K562 (cell line): ENCODE measurements around the gene TMEM19. TPM values are rescaled to one million over a fixed set of nuclear protein-coding genes. Genes with fewer than 3 reads are reported as not detected.

Source experiments
- BACH1 ChIP-seq: fragments of 200-800 bp; sonication (Bioruptor generic); IDR thresholded peaks from 2 replicates; pipeline ENCODE4 v1.6.1; 2016; ENCODE audit warnings: missing genetic modification characterization, missing compliant biosample characterization
- CEBPG ChIP-seq, 3 experiments: fragments of 200-800 bp in 1 of 3; sonication (Bioruptor generic) in 1 of 3; sonication (generic) in 1 of 3; formaldehyde crosslinking in 1 of 3; IDR thresholded peaks in 2 of 3; conservative IDR thresholded peaks in 1 of 3; 2 replicates each; pipeline versions ENCODE4 v1.6.1 to v1.8.0; 2016 to 2022; ENCODE audit warnings: missing compliant biosample characterization in 2 of 3, missing genetic modification characterization in 2 of 3, mild to moderate bottlenecking in 1 of 3, missing genetic modification reagents in 1 of 3
- E2F8 ChIP-seq: fragments of 450-650 bp; IDR thresholded peaks from 2 replicates; pipeline ENCODE4 v1.7.1; 2018; ENCODE audit warnings: mild to moderate bottlenecking, low read depth; ENCODE audit not compliant: partially characterized antibody
- EHMT2 ChIP-seq: fragments of 450-650 bp; IDR thresholded peaks from 2 replicates; pipeline ENCODE4 v1.6.1; 2018; ENCODE audit warnings: antibody characterized with exemption
- ESRRA ChIP-seq: fragments of 450-650 bp; IDR thresholded peaks from 2 replicates; pipeline ENCODE4 v1.6.1; 2014; ENCODE audit warnings: low read depth, mild to moderate bottlenecking, moderate library complexity, borderline replicate concordance
- KHSRP ChIP-seq: fragments of 450-650 bp; IDR thresholded peaks from 2 replicates; pipeline ENCODE4 v1.6.1; 2017
- KLF10 ChIP-seq: fragments of 250-450 bp; sonication (Bioruptor Pico); IDR thresholded peaks from 2 replicates; pipeline ENCODE4 v1.6.1; 2021; ENCODE audit warnings: matching md5 sums
- MEF2A ChIP-seq: IDR thresholded peaks from 2 replicates; pipeline ENCODE4 v1.6.1; 2011; ENCODE audit warnings: low read depth, mild to moderate bottlenecking, low read length, moderate library complexity; ENCODE audit not compliant: control insufficient read depth
- NFIC ChIP-seq: fragments of 450-650 bp; IDR thresholded peaks from 2 replicates; pipeline ENCODE4 v1.6.1; 2017; ENCODE audit warnings: mild to moderate bottlenecking, inconsistent platforms
- PRPF4 ChIP-seq: fragments of 200-400 bp; formaldehyde crosslinking; IDR thresholded peaks from one replicate; pipeline ENCODE4 v1.6.1; 2017; ENCODE audit warnings: low read length, low read depth, mild to moderate bottlenecking; ENCODE audit not compliant: insufficient read depth, poor library complexity, severe bottlenecking
- RFX1 ChIP-seq: fragments of 450-650 bp; IDR thresholded peaks from 2 replicates; pipeline ENCODE4 v1.6.1; 2016; ENCODE audit warnings: mild to moderate bottlenecking, moderate library complexity
- SMAD4 ChIP-seq: fragments of 250-450 bp; sonication (Bioruptor Pico); conservative IDR thresholded peaks from 2 replicates; pipeline ENCODE4 v1.8.0; 2021; ENCODE audit warnings: inconsistent platforms, mild to moderate bottlenecking, moderate library complexity
- TAL1 ChIP-seq: fragments of 450-650 bp; IDR thresholded peaks from 2 replicates; pipeline ENCODE4 v1.6.1; 2016; ENCODE audit warnings: mild to moderate bottlenecking
- XRCC4 ChIP-seq: IDR thresholded peaks from one replicate; pipeline ENCODE4 v1.6.1; 2011; ENCODE audit not compliant: insufficient read depth, insufficient read length; ENCODE audit errors: extremely low read depth
- ZNF77 ChIP-seq: fragments of 250-450 bp; sonication (Bioruptor Pico); IDR thresholded peaks from 2 replicates; pipeline ENCODE4 v1.5.0; 2020
- polyA plus RNA-seq, 8 experiments: library from polyadenylated mRNA; depleted of rRNA in 4 of 8; stranded (reverse) in 5 of 8; unstranded in 3 of 8; fragments of >200 nt; fragmentation: Nextera tagmentation in 2 of 8; fragmentation: Illumina TruSeq in 1 of 8; extraction: Ambion mirVana in 2 of 8; extraction: Trizol in 1 of 8; gene quantifications; 2 replicates each; pipeline versions ENCODE4 v1.2.1 to v1.2.3, GENCODE V29; 2011 to 2014; ENCODE audit warnings: inconsistent platforms in 1 of 8, missing spikeins in 1 of 8
- total RNA-seq, 7 experiments: library from RNA; depleted of rRNA in 6 of 7; stranded (reverse); fragments of >200 nt in 6 of 7; fragmentation: Illumina TruSeq in 2 of 7; extraction: Trizol in 2 of 7; gene quantifications; 2 replicates each; pipeline versions ENCODE4 v1.2.1 to v1.2.3, GENCODE V29; 2011 to 2021; ENCODE audit warnings: low replicate concordance in 1 of 7
- TF ChIP-seq, protein P1 (sequence below): fragments of 250-450 bp; sonication (Bioruptor Pico); IDR thresholded peaks from 2 replicates; pipeline ENCODE4 v1.5.0; 2021; ENCODE audit warnings: mild to moderate bottlenecking, borderline replicate concordance
- TF ChIP-seq, protein P2 (sequence below): fragments of 250-450 bp; sonication (Bioruptor Pico); IDR thresholded peaks from 2 replicates; pipeline ENCODE4 v1.4.0; 2020
- TF ChIP-seq, protein P3 (sequence below): fragments of 200-800 bp; sonication (Bioruptor generic); IDR thresholded peaks from 2 replicates; pipeline ENCODE4 v1.6.1; 2017; ENCODE audit warnings: missing genetic modification characterization, missing compliant biosample characterization
- TF ChIP-seq, protein P4 (sequence below): sonication (generic); formaldehyde crosslinking; IDR thresholded peaks from 2 replicates; pipeline ENCODE4 v1.8.1; 2023; ENCODE audit warnings: mild to moderate bottlenecking, missing genetic modification reagents

Gene TMEM19
- total and polyA plus RNA-seq, 9 of the 15 experiments (the other 6 are each of a cell fraction or from before 2014, with no cell fraction given), result 8.2 to 24.2 (median 17.2) TPM

DNA sequence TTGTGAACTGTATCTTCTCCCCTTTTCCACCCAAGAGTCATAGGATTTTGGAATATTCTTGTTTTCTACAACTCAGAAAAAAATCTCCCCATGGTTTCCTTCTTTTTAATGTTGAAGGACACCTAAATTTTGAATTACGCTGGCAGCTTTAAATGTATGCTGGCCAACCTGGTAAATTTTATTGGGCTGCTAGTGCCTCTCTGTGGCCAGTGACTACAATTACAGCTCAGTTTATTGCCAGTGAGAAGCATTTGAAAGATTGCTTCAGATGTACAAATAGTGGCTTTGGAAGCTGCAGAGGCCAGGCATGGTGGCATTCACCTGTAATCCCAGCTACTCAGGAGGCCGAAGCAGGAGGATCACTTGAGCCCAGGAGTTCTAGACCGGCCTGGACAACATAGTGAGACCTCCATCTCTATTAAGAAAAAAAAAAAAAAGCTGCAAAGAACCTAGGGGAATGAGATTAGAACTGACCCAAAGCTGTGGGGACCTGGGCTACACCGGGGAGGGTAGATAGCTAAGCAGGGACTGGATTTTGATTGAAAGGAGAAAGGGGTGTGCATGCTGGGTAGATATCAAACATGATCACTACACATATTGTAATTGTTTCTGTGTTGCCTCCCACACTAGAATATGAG, 61.2 kb downstream of the TMEM19 start (continued):
- TF ChIP-seq, protein P1, sequence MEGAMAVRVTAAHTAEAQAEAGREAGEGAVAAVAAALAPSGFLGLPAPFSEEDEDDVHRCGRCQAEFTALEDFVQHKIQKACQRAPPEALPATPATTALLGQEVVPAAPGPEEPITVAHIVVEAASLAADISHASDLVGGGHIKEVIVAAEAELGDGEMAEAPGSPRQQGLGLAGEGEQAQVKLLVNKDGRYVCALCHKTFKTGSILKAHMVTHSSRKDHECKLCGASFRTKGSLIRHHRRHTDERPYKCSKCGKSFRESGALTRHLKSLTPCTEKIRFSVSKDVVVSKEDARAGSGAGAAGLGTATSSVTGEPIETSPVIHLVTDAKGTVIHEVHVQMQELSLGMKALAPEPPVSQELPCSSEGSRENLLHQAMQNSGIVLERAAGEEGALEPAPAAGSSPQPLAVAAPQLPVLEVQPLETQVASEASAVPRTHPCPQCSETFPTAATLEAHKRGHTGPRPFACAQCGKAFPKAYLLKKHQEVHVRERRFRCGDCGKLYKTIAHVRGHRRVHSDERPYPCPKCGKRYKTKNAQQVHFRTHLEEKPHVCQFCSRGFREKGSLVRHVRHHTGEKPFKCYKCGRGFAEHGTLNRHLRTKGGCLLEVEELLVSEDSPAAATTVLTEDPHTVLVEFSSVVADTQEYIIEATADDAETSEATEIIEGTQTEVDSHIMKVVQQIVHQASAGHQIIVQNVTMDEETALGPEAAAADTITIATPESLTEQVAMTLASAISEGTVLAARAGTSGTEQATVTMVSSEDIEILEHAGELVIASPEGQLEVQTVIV (CRISPR knock-in tag), result no peak
- no peak for TF ChIP-seq KHSRP
- TF ChIP-seq EHMT2, result no peak
- TF ChIP-seq ZNF77 (CRISPR knock-in tag), result no peak
- TF ChIP-seq, protein P2, sequence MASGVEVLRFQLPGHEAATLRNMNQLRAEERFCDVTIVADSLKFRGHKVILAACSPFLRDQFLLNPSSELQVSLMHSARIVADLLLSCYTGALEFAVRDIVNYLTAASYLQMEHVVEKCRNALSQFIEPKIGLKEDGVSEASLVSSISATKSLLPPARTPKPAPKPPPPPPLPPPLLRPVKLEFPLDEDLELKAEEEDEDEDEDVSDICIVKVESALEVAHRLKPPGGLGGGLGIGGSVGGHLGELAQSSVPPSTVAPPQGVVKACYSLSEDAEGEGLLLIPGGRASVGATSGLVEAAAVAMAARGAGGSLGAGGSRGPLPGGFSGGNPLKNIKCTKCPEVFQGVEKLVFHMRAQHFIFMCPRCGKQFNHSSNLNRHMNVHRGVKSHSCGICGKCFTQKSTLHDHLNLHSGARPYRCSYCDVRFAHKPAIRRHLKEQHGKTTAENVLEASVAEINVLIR (CRISPR knock-in tag), result no peak
- TF ChIP-seq ESRRA, result no peak
- TF ChIP-seq, protein P3, sequence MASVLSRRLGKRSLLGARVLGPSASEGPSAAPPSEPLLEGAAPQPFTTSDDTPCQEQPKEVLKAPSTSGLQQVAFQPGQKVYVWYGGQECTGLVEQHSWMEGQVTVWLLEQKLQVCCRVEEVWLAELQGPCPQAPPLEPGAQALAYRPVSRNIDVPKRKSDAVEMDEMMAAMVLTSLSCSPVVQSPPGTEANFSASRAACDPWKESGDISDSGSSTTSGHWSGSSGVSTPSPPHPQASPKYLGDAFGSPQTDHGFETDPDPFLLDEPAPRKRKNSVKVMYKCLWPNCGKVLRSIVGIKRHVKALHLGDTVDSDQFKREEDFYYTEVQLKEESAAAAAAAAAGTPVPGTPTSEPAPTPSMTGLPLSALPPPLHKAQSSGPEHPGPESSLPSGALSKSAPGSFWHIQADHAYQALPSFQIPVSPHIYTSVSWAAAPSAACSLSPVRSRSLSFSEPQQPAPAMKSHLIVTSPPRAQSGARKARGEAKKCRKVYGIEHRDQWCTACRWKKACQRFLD (CRISPR knock-in tag), result no peak
- TF ChIP-seq PRPF4, result no peak
- no peak for TF ChIP-seq KLF10 (CRISPR knock-in tag)
- TF ChIP-seq NFIC, result no peak
- no peak for TF ChIP-seq TAL1
- TF ChIP-seq E2F8, result no peak
- no peak for TF ChIP-seq RFX1
- TF ChIP-seq, protein P4, sequence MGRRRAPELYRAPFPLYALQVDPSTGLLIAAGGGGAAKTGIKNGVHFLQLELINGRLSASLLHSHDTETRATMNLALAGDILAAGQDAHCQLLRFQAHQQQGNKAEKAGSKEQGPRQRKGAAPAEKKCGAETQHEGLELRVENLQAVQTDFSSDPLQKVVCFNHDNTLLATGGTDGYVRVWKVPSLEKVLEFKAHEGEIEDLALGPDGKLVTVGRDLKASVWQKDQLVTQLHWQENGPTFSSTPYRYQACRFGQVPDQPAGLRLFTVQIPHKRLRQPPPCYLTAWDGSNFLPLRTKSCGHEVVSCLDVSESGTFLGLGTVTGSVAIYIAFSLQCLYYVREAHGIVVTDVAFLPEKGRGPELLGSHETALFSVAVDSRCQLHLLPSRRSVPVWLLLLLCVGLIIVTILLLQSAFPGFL, result no peak
- no peak for TF ChIP-seq SMAD4 (CRISPR knock-in tag)
- no peak for TF ChIP-seq BACH1
- no peak for TF ChIP-seq MEF2A
- TF ChIP-seq CEBPG (CRISPR knock-in tag; IDR thresholded peaks at IDR 0.05), result no peak
- TF ChIP-seq CEBPG (tag; conservative IDR thresholded peaks at IDR 0.05 in 1 of 2, IDR thresholded peaks at IDR 0.05 in 1 of 2), result peak in 1 of 2 experiments; percentile 72; a peak in 2 of 4 replicates
- TF ChIP-seq XRCC4, result no peak
